Kidney (tissue), 14 donors: ENCODE measurements around the gene SYNGR1. TPM values are rescaled to one million over a fixed set of nuclear protein-coding genes. Genes with fewer than 3 reads are reported as not detected.

Experiments
- DNase-seq, 5 donors: peaks; one replicate each; pipeline ENCODE4 v3.0.0-alpha.2; 2013 to 2020
- FAIRE-seq: peaks from 2 replicates; lab custom pipeline; 2012; peaks lifted over from hg19 to GRCh38; lab: Jason Lieb, UNC
- H3K27ac ChIP-seq, 2 donors: one replicate each; pipeline ENCODE4 v1.7.0; 2013; ENCODE audit warnings: low read depth in 2 of 2, low read length in 2 of 2, inconsistent platforms in 1 of 2
- H3K27me3 ChIP-seq: one replicate; pipeline ENCODE4 v1.7.1; 2013; ENCODE audit warnings: low read length, inconsistent platforms; ENCODE audit not compliant: control insufficient read depth, insufficient read depth
- H3K36me3 ChIP-seq, 3 donors: one replicate each; pipeline versions ENCODE4 v1.7.0 to v1.7.1; 2013; ENCODE audit warnings: low read length in 3 of 3, control low read depth in 1 of 3, inconsistent platforms in 1 of 3; ENCODE audit not compliant: insufficient read depth in 3 of 3, control insufficient read depth in 2 of 3
- H3K4me1 ChIP-seq, 3 donors: one replicate each; pipeline versions ENCODE4 v1.7.0 to v1.7.1; 2013; ENCODE audit warnings: low read length in 3 of 3, inconsistent platforms in 1 of 3, low read depth in 1 of 3; ENCODE audit not compliant: control insufficient read depth in 2 of 3, insufficient read depth in 2 of 3
- H3K4me3 ChIP-seq, 3 donors: one replicate each; pipeline versions ENCODE4 v1.7.0 to v1.8.1; 2013; ENCODE audit warnings: low read length in 3 of 3, control low read depth in 1 of 3, inconsistent platforms in 1 of 3
- H3K9ac ChIP-seq, 3 donors: one replicate each; pipeline versions ENCODE4 v1.7.0 to v1.7.1; 2013; ENCODE audit warnings: low read length in 3 of 3, control low read depth in 1 of 3, inconsistent platforms in 1 of 3
- H3K9me3 ChIP-seq, 3 donors: one replicate each; pipeline versions ENCODE4 v1.7.0 to v1.7.1; 2013; ENCODE audit warnings: low read length in 3 of 3, control low read depth in 1 of 3, inconsistent platforms in 1 of 3; ENCODE audit not compliant: control insufficient read depth in 2 of 3, insufficient read depth in 1 of 3
- intact Hi-C: fragments of 100-400 bp; cut with DNase I; formaldehyde crosslinking; loops from one replicate; pipeline ENCODE4 v1.11.1; 2022
- polyA plus RNA-seq: library from polyadenylated mRNA; stranded (reverse); fragments of 350-450 nt; fragmentation: Illumina TruSeq; extraction: RNeasy Lipid Tissue Mini Kit (QIAGEN cat#74804); gene quantifications from one replicate; pipeline ENCODE4 v1.2.3, GENCODE V29; 2014; ENCODE audit warnings: low read depth, low replicate concordance; ENCODE audit not compliant: insufficient read depth
- total RNA-seq: library from RNA; stranded (reverse); fragmentation: NEBNext Ultra II Directional; extraction: Animal tissue kit (Norgen Biotek cat#: 25700); gene quantifications from one replicate; pipeline ENCODE4 v1.2.1, GENCODE V29; 2021
- TF ChIP-seq, protein P1 (sequence below): IDR thresholded peaks from 3 replicates; pipeline ENCODE4 v1.5.1; 2012; ENCODE audit warnings: mild to moderate bottlenecking, moderate library complexity, borderline replicate concordance; ENCODE audit not compliant: insufficient read depth; ENCODE audit errors: extremely low read depth
- donor health status: control.
- donor health status: control.
- donor health status: control.
- donor health status: control.
- donor health status: control.
- donor health status: DM: yes; HTN: yes; CAD: no.
- donor health status: Normal renal cell carcinoma (clear cell type).

The SYNGR1 gene
- total and polyA plus RNA-seq, 2 donors from 2014 or later = 21.5 to 43.0 TPM

DNA sequence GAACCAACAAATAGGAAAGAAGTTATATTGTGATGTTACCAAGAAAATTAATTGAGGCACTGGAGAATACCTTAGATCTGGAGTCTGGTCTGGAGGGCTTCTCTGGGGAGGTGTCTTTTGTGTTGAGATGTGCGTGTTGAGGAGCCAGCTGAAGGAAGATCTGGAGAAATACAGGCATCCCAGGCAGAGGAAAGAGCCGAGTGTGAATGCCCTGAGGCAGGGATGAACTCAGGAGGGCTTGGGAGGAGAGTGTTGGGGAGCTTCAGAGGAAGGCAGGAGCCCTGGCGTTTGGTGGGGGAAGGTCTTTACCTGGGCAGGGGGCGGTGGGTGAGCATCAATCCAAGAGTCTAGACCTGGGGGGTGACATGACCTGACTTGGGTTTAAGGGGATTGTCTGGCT lies 13.1 kb downstream of the SYNGR1 start:
- no peak overlapping the region for H3K9ac ChIP-seq
- H3K9me3 ChIP-seq = no peaks in the 10 kb centered on the region
- H3K27ac ChIP-seq = no peak overlapping the region
- DNase-seq (no peak), FAIRE-seq (no peak)
- no peak overlapping the region for H3K4me3 ChIP-seq
- no peaks in the 10 kb centered on the region for H3K4me1 ChIP-seq
- H3K36me3 ChIP-seq = no peaks in the 10 kb centered on the region
- TF ChIP-seq, protein P1, sequence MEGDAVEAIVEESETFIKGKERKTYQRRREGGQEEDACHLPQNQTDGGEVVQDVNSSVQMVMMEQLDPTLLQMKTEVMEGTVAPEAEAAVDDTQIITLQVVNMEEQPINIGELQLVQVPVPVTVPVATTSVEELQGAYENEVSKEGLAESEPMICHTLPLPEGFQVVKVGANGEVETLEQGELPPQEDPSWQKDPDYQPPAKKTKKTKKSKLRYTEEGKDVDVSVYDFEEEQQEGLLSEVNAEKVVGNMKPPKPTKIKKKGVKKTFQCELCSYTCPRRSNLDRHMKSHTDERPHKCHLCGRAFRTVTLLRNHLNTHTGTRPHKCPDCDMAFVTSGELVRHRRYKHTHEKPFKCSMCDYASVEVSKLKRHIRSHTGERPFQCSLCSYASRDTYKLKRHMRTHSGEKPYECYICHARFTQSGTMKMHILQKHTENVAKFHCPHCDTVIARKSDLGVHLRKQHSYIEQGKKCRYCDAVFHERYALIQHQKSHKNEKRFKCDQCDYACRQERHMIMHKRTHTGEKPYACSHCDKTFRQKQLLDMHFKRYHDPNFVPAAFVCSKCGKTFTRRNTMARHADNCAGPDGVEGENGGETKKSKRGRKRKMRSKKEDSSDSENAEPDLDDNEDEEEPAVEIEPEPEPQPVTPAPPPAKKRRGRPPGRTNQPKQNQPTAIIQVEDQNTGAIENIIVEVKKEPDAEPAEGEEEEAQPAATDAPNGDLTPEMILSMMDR = no peak
- intact Hi-C loops = no loop called here
- H3K27me3 ChIP-seq = no peaks in the 10 kb centered on the region

DNA sequence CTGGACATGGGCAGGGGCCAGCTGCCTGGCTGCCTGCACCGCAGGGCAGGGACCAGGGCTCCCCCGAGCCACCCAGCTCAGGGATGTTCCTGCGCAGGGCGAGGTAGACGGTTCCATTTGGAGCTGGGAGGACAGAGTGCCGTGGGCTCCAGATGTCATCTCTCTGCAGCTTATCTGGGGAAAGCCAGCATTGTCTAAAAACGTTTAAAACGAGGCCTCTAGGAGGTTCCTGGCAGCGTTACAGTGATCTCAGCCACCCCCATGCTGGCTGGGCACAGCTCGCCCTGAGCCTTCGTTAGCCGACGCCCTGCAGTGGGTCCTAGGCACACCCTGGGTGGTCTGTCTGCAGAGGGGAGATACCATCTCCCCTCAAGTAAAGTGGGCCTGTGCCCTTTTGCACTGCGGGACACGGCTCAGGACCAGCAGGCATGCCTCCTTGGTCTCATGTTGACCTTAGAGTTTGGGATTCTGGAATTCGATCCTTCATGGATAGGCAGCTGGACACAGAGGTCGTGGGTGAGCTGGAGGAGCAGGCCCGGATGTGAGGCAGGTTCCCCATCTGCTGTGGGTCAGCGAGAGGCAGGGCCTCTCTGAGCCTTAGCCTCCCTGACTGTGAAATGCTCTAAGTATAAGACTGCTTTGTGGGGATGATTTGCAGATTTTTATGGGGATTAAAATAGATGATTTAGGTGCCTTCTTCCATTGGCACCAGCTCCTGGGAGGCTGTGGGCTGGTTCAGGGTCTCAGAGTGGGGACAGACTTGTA lies 14.1 kb downstream of the SYNGR1 start:
- Histone ChIP-seq H3K4me3 (no peak overlapping the region), H3K9ac (no peak overlapping the region), H3K4me1 (no peaks in the 10 kb centered on the region), H3K36me3 (no peaks in the 10 kb centered on the region), H3K27ac (no peak overlapping the region), H3K9me3 (no peaks in the 10 kb centered on the region), H3K27me3 (no peaks in the 10 kb centered on the region)
- intact Hi-C loops = no loop called here
- no peak for FAIRE-seq
- TF ChIP-seq, protein P1 = no peak
- peak in 3 of 5 donors; percentile 37 to 45 (median 37) for DNase-seq

DNA sequence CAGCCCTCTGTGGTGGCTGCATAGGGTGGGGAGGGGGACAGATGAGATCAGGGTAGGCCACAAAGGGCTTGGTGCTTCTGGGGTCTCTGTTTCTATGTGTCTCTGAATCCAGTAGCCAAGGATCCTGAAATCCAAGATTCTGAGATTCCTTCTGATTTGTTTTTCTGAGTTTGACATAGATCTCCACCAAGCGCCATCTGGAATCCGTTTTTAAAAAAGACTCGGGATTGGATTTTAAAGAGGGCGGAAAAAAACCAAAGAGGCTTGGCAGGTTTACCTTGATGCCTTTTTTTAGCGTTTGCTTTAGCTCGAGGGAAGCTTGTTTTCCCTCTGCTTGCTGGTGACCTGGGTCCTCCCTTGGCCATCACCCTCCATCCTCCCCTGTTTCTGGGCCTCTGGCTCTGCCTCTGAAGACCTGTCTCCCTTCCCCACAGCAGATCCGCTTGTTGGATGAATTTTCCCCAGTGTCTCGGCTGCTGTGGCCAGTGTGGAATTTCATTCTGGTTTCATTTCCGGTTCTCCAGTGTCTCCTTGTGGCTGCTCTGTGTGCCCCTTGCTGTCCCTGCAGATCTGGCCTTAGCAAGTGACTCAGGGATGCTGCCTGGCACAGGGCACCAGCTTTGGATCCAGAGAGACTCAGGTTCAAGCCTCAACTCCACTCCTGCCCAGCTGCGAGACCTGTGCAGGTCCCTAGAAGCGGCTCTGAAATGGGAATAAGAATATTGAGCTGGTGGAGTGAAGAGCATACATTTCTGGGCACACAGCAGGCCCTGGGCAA lies 15.1 kb downstream of the SYNGR1 start:
- no peaks in the 10 kb centered on the region for H3K9me3 ChIP-seq
- no peaks in the 10 kb centered on the region for H3K36me3 ChIP-seq
- TF ChIP-seq, protein P1 = no peak
- no peak overlapping the region for H3K4me3 ChIP-seq
- DNase-seq (no peak), FAIRE-seq (no peak)
- H3K4me1 ChIP-seq = no peaks in the 10 kb centered on the region
- no peak overlapping the region for H3K9ac ChIP-seq
- no peak overlapping the region for H3K27ac ChIP-seq
- H3K27me3 ChIP-seq = no peaks in the 10 kb centered on the region
- intact Hi-C loops = no loop called here
